GM19025 (cell line): ENCODE measurements around the gene PTPRD.

Experiments used
- ATAC-seq: cut with Tn5 transposase; IDR thresholded peaks from one replicate; pipeline ENCODE4 v1.9.1; 2021; ENCODE audit warnings: mild to moderate bottlenecking, low read depth, moderate library complexity; ENCODE audit not compliant: unreplicated experiment

Gene PTPRD

DNA sequence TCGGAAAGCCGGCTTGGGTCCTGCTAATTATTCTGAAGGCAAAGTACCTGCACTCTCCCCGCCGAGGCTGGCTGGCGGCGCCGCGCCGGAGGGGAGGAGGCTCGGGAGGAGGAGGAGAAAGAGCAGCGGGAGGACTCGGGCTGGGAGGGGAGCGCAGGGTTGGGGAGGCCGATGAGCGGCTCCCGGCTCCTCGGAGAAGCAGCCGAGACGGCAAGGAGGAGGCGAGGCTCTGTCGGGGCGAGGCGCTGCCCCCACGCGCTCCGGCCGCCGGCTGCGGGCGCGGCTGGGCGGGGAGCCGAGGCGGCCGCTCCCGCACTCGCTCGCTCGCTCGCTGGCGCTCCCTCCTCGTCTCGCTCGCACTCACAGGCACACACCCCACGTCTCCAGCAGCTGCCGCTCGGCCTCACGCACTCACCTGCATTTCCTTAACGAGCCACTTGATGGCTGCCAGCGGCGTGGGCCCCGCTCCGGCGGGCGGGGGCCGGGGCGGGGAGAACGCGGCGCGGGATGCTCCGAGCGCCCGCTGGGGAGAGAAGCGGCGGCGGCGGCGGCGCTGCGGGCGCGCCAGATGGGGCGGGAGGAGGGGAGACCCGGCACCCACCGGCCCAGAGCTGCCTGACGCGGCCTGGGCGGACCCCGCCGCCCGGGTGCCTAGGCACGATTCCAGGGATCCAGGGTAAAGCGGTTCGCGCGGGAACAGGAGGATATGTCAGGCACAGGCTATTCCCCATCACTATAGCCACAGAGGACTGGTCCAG is at the start of gene PTPRD:
Gene PTPRD (minus strand): TSS at position 362 of the 758 bp plus-strand sequence.
- ATAC-seq = peak; percentile 88

DNA sequence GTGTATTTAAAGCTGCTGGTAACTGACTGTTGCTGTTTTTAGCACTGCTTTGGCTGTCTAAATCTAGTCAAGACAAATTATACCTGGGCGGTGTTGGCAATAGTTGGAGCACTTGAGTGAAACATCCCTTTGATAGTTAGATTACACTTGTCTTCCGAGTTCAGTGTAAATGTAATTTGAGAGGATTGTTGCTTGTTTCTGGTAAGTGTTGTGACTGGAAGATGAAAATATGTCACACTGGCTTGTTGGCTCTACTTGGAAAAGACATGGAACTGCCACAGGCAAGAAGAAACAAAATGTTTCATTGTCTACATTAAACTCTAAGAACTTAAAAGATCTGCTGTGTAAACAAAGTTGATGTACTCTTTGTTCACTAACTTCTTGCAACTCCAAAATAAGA is 49.2 kb upstream of the PTPRD start:
- no peak for ATAC-seq

DNA sequence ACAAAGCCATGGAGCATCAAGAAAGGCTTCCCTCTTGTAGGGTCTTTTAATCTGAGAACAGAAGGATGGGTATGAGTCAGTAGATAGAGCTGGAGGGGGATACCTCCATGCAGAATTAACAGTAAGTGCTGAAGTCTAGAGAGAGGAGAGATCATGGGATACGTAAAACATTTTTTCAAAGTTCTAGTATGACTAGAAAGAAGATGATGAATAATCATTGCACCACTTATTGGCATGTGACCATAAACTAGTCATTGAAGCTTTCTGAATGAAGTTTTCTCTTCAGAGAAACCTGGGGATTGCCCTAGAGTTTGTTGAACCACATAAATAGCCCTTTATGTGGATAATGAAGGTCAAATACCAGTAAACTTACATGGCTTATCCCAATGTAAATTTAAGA is 48.6 kb upstream of the PTPRD start:
- ATAC-seq = no peak

DNA sequence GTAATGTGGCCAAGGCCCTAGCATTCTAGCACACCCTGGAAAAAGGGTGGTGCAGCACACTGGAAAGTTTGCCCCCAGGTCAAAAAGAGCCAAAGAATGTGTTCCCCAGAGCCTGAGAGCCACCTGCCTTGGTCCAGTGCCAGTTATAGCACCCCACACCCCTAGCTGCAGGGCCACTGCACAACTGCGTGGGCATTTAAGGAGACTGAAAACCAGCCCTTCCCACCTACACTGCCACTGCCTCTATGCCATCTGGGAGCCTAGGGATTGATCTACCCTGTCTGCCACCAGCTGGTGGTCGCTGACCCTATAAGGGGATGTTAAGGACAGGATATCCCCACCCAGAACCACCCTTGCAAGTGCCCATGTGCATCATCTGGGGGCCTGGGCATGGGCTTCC is 38.2 kb upstream of the PTPRD start:
- no peak for ATAC-seq

DNA sequence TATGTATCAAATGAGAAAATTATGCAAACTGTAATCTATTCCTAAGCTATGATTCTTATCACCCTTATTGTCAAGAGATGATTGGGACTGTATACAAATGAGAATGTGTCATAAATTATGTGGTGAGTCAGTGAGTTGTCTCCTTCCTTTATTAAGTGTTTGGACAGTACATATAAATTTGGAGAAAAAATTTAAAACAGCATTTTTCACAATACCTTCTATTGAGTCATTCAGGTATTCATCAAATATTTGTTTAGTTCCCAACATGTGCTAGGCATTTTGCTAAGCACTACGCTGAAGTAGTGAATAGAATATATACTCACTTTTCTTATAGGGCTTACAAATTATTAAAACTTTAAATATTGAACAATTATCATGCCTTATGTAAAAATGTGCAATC is 36.3 kb upstream of the PTPRD start:
- no peak for ATAC-seq

DNA sequence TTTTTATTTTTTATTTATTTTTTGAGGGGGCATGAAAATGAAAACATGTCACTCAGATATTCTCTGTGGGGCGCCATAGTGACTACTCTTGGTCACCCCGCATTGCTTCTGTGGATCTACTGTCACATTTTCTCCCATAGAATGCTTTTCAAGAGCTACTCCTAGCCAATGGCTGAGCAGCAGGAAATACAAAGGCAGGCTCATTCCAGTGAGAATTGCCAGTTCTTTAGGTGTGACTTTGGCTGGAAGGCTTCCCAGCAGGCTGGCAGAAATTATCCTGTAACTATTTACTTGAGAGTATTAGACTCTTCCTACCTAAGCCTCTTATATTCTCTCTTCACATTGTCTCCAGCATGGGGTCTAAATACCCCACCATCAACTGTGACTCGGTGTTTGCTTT is 21.0 kb upstream of the PTPRD start:
- no peak for ATAC-seq

DNA sequence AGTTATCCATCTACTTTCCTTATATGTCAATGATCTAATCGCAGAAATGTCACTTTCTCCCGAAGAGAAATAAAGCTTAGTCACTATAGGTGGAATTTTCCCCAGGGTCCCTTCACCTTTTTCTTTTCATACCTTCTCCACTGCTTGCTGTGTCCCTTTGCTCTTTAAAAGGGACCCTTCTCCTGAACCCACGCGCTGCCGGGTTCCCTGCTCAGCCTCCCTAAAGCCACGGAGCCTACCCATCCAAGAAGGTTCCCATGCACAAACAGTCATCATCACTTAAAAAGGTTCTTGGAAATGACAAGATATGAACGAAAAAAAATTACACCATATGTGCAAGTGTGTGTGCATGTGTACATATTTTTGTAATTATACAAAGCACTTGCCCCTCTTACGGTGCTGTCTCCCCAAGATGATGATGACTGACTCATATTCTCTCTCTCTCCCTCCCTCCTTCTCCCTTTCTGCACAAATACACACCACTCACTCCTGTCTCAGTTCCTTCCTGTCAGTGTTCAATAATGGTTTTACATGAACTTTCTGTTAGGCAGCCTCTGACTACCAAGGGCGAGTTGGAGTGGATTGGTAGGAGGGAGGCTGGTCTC is 1.5 kb upstream of the PTPRD start:
- ATAC-seq = no peak

DNA sequence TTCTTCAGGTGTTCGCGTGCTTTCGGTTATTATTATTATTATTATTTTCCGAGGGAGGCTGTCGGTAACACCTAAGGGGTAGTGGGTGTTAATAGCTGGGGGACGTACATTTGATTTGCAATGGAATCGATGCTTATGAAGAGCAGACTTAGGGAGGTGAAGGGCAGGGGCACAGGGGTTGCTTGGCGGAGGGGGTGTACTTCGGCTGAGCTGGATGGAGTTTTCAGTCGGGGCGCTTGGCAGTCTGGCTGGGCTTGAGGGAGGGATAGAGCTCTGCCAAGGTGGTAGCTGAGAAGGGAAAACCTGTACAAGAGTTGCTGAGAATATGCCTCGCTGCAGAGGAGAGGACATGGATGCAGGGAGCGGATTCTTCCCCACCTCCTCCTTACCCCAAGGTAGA is 617 bp upstream of the PTPRD start:
- ATAC-seq = no peak

DNA sequence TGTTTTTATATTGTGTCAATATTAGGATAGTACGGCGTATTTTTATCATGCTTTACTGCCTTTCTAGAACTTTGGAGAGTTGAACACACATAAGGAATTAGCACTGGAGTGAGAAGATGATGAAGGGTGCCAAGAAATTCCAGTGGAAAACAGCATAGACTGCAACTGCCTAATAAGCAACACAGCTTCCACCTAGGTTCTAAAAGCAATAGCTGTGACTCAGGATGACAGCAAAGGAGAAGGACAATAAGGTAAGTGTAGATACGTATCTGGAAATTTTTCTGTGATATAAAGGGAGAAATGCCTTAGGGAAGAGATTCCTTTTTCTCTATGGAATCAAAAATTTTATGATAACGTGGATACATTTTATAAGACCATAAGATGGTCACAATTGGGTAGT is 7.4 kb downstream of the PTPRD start:
- no peak for ATAC-seq

DNA sequence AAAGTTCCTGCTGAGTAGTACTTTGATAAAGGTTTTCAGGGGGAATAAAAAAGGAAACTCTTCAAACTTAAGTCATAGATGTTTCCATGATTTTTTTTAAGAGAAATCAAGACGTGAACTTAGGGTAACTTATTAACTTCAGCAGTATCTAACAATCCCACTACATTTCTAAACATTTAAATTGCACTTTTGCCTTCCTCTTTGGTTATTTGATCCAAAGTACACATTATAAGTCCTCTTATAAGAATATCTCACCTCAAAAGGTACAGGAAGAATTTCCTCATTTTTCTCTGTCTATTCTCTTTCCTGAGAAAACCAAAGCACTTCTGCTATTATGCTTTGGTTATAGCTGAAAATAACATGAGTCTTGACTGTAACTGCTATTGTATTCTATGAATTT is 7.9 kb downstream of the PTPRD start:
- no peak for ATAC-seq

DNA sequence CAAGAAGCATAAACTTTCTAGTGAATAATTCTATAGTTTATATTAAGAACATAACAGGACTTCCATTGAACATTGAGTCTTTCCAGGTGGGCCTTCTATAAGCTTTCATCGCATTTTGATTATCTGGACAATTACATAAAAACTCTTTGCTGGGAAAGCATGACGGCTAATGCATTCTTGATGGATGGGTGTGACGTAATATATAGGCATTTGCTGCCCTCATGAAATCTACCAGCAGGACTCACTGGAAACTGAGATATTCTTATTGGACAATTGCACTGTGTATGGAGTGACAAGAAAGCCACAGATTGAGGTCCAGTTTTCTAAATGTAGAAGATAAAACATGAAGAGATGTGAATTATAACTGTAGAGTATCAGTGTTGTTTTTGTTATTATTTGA is 15.0 kb downstream of the PTPRD start:
- no peak for ATAC-seq

DNA sequence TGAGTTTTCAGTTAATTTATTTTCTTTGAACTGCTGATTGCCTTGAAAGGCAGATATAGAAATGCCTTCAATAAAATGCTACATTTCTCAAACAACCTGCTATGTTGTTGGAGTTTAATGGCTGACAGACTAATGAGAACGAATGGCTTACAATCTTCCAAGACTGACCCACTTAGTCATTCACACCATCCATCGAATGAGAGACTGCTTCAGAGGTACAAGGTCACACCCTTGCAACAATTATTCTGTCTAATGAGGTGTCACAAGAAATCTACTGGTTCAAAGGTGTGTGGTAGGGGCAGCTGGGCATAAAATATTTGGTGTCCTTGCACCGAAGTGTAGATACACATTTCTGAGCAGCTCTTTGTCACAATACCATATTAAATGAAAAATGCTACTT is 18.3 kb downstream of the PTPRD start:
- ATAC-seq = no peak

DNA sequence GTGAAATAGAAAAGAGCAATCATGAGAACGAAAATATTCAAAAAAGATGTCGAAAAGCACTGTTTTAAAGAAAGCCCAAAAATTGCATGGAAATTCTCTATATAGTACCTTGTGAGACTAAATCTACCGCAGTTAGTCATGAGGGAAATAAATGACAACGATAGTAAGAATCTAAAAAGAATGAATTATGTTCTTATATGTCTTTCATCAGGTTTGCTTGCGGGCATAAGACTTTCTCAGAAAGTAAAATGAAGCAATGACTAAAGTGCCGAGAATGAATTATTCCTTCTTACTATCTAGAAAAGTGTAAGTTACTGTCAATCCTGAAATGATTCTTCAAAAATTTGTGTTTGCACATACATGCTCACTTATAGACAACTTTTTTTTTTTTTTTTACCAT is 26.4 kb downstream of the PTPRD start:
- no peak for ATAC-seq

DNA sequence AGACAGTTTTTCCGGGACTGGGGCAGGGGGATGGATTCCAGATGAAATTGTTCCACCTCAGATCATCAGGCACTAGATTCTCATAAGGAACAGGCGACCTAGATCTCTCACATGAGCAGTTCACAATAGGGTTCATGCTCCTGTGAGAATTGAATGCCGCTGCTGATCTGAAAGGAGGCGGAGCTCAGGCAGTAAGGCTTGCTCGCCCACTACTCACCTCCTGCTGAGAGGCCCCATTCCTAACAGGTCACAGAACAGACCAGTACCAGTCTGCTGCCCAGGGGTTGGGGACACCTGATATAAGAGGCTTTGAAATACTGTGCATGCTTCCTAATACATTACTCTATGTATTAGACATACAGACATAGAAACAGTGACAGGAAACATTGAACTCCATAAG is 41.1 kb downstream of the PTPRD start:
- no peak for ATAC-seq

DNA sequence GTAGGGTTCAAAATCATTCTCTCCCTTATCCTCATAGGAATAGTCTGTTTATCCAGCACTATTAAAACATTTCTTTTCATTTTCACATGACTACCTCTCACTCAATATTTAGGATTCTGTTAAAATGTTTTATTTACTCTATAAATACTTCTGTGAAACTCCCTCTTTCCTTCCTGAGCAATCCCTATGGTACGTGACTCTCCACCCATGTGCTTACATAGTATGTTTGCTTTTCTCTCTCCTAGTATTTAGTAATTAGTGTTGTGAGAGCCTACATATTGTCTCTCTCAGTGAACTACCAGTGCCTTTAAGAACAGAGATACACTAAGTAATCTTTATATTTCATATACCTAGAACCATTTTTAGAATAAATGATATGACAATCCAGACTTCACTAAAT is 46.0 kb downstream of the PTPRD start:
- no peak for ATAC-seq

DNA sequence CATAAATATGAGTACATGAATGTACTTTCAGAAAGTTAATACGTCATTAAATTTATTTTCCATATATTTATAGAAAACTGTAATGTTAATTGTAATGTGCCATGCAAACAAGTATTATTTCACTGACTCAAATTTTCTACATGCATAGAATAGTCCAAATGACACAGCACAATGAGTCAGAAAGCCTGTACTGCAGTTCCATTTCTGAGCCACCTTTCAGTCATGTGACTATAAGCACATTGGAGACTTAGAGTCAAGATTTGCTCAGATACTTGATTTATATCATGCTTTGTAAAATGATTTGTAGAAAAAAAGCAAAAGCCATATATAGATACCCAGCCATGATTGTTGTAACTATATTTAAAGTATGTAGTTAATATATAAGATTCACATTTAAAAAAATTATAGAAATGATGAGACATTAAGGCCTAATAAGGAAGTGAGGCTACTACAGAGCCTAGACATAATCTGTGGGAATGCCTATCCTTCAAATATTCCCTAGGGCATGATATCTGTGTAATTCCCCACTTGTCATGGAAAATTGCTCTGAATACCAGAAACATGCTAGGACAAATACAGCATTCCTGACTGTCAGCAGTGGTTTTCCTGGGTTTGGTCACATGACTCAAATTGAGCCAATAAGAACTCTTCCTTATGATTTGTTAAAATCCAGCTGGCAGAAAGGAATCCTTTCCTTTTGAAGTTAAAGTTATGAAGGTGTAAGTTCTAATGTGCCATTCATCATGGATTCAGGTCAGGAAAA is 50.0 kb downstream of the PTPRD start:
- no peak for ATAC-seq

DNA sequence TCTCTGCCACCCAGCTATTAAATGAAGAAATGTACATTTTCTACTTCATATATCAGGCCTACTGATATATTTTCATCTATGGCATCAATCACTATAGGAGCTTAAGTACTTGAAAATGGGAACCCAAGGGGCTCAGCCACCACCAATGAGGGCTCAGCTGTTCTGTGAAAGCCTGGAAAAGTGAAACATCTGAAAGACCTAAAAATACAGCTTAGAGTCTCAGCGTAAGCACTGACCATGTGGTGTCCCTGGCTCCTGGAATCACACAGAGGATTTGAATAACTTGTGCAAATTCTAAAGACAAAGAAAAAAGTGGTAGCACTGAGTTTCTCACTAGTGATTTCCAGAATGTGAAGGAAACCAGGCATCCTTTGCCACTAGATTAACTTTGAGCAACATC is 64.5 kb downstream of the PTPRD start:
- no peak for ATAC-seq

DNA sequence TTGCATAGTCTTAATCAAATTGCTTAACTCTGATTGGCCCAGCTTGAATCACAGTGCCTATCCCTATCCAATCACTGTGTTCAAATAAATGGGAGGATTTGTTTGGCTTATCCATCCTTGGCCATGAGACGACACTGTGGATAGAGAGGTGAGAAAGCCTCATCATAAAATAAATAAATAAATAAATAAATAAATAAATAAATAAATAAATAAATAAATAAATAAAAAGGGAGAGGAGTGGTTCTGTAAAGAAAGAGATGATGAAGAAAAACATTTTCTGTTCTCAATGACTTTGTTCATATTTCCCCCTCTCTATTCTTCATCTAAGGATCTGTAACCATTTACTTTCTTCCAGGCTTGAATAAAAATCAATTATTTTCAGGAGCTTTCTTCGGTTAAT is 74.7 kb downstream of the PTPRD start:
- no peak for ATAC-seq

DNA sequence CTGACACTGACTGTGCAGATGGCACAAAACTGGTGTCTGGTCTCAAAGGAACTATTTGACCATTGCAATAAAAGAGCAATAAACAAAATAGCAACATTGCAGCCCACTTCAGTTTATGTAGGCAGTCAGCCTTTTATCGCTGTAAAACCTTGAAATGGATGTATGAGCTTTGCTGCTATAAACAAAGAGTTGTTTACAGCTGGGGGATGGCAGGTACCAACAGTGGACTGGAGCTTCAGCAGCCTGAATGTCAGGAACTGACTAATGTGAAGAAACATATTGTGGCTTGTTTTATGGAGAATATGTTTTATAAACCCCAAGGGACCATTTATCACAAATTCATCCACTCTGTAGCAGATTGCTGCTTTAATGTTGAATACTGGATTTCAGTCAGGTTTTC is 78.0 kb downstream of the PTPRD start:
- ATAC-seq = no peak

DNA sequence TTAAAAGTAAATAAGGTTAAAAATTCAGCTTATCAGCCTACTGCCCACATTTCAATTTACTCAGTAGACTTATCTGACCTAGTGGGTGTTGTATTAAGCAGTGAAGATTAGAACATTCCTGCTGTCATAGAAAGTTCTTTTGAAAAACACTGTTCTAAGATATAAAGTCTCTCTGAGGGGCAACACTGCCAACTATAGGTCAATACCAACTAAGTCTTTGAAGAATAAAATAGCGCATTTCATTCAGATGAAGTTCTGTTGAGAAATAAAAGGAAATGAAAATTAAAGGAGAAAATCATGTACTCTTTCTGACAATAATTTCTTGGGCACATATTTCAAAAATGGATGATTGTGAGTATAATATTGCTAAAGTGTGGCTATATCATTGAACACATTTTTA is 86.8 kb downstream of the PTPRD start:
- ATAC-seq = no peak

DNA sequence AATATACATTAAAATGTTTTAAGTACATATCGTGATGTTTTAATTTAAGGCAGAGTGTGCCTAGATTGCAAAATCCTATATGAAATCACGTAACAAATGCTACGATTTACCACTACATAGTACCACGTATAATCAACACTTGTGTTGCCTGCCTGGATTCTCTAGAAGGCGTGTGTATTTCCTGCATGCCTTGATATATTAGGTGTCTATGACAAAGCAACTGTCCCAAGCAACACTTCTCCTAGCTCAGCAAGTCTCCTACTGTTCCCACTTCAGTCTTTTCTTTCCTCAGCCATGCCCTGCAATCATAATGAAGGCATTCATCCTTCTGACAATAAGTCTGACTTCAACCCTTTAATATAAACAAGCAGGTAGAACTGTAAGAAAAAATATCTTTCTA is 89.6 kb downstream of the PTPRD start:
- ATAC-seq = no peak

DNA sequence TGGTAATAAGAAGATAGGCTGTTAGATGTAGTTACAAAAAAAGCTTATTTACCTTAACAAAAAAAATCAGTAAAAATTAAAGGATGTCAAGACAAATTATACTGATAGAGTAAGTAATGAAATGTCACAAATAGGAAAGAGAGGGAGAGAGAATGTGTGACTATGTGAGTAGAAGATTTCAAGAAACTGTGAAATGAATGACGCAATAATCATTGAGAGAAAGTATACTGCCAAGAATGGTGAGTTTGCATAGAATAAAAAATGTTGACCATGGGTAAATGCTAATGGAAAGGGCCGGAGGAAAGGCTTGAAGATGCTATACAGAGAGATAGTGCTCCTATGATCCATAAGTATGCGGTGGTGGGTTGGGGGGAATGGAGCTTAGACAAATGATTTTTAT is 100.7 kb downstream of the PTPRD start:
- ATAC-seq = no peak
